Myocyte (in vitro differentiated cells): ENCODE measurements around the gene VPS39. TPM values are rescaled to one million over a fixed set of nuclear protein-coding genes. Genes with fewer than 3 reads are reported as not detected.
A peak's percentile ranks its signal among the peaks of the same experiment; 100 is the strongest.

Experiments
- DNase-seq: peaks from one replicate; pipeline ENCODE4 v3.0.0-alpha.2; 2012; ENCODE audit warnings: low read depth
- total RNA-seq: library from RNA; depleted of rRNA; stranded (reverse); fragments of >200 nt; gene quantifications from 2 replicates; pipeline ENCODE4 v1.2.3, GENCODE V29; 2014

VPS39 gene
- total RNA-seq, 1 donor from 2014 or later = 38.6 TPM

GRCh38 chr15:42202653-42203052 is 5.5 kb downstream of the VPS39 start:
- no peak for DNase-seq

- no peak for DNase-seq
Measured at GRCh38 chr15:42201801-42202200, 6.3 kb downstream of the VPS39 start.

GRCh38 chr15:42199126-42199525 is 9.0 kb downstream of the VPS39 start:
- DNase-seq = no peak

- DNase-seq = no peak
Measured at GRCh38 chr15:42198516-42198915, 9.6 kb downstream of the VPS39 start.

DNA sequence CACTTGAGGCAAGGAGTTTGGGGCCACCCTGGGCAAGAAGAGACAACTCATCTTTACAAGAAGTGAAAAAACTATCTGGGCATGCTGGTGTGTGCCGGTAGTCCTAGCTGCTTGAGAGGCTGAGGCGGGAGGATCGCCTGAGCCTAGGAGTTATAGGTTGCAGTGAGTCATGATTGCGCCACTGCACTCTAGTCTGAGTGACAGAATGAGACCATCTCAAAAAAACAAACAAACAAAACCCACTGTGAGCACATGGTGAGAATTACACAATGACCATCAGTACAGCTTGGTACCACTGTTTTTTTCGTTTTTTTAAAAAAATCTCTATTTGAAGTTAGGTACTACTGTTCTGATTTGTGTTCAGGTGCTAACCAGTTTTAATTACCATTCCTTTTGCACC is 13.6 kb downstream of the VPS39 start:
- DNase-seq = no peak

- DNase-seq = no peak
Measured at GRCh38 chr15:42193383-42193782, 14.7 kb downstream of the VPS39 start.

DNA sequence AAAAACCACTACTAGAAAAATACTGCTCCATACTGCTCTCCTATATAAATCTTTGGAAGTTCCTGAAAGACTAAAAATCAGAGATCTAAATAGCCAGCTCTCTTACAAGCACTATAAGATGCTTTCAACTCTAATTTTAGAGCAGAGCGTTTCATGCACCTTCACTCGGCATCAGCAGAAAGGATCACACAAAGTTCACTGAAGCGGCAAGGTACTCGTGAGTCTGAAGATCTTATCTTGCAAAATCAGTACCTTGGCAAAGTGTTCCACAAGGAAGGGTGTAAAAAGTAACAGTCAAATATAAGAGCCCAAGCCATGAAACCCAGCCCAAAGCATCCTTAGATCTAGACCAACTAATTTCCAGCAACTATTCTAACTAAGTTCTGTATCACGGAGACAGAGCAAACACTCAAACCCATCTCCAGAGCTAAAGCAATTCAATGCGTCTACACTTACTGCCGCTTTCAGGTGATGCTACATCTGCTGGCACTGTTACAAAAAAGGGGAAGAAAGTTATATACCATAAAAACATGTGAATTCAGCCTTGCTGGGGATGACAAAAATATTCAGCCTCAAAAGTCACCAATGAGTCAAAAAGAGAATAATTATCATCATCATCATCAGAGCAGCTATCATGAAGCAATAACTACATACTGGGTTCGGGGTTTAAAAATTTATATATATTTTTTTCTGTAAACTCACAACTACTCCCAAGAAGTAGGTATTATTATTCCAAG is 16.3 kb downstream of the VPS39 start:
- DNase-seq = no peak

- DNase-seq = no peak
Measured at GRCh38 chr15:42190370-42190769, 17.7 kb downstream of the VPS39 start.

DNA sequence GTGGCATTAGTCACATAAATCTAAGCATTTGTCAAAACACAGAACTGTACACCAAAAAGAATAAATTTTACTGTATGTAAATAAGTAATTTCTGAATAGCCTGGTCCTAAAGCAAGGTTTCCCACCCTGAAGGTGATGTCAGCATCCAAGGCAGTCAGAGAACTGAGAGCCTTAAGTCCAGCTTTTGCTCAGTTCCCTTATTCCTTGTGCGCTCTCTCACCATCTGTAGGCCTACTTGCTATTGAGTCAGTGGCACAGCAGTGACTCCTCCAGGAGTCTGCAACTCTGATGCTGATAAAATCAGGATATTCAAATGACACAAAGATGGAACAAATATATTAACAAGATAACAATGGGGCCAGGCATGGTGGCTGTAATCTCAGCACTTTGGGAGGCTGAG is 22.3 kb downstream of the VPS39 start:
- no peak for DNase-seq

DNA sequence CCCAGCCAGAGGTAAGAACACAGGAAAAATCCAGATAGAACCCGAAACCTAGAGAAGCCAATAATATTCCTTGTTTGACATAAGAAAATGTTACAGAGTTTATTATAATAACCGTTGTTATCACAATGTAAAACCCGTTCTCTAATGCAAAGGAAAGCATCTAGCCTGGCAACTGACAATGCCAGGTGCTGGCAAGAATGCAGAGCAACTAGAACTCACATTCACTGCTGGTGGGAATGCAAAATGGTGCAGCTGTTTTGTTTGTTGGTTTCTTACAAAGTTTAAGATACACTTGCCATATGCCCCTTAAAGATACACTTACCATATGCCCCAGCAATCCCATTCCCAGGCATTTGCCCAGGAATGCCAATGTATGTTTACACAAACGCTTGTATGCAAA is 23.4 kb downstream of the VPS39 start:
- no peak for DNase-seq

GRCh38 chr15:42184296-42184695 is 23.8 kb downstream of the VPS39 start:
- peak; percentile 80 for DNase-seq

DNA sequence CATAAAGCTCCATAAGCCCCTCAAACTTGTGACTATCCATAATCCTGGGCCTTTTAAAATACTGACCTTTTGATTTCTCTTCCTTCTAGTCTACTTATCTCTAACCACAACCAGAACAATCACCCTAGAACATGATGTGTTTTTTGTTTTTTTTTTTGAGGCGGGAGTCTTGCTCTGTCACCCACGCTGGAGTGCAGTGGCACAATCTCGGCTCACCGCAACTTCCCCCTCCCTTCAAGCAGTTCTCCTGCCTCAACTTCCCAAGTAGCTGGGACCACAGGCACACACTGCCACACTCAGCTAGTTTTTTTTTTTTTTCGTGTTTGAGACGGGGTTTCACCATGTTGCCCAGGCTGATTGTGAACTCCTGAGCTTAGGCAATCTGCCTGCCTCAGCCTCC is 25.1 kb downstream of the VPS39 start:
- no peak for DNase-seq

DNA sequence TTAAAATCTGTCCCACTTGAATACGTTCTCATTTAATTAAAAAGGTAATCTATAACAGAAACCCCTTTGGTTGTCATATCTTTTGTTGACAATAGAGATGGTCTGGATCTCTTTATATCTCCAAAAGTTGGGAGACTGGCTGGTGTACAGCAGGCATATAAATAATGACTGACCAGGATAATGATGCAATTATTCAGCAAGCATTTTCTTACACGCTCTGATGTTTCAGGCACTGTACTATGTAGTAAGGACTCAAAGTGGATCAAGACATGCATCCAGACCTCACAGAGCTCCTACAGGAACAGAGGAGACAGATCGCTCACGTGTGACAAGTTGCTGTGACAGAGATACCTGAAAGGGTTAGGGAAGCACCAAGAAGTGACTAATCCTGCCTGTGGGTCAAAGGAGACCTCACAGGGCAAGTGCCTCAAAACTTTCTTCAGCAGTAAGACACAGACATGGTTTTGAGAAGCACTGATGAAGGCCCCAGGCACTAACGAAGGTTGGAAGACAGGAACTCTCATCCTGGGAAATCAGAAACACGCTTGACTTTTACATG is 25.7 kb downstream of the VPS39 start:
- DNase-seq = no peak

DNA sequence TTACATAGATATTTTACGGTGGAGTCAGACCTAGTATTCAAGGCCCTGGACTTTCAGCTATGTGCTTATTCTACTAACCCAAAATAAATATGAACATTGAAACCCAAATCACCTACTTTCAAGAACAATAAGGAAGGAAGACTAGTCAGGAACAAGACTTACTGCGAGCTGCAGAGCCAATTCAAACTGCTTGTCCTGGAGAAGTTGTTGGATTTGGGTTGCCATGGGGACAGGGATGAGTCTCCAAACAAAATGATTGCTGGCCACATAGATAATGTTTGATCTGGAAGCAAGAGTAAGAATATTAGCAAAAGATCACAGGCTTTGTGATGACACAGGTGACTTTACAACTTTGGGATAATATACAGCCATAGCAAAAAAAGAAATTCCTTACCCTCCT is 30.0 kb downstream of the VPS39 start:
- no peak for DNase-seq

- no peak for DNase-seq
Measured at GRCh38 chr15:42175671-42176070, 32.4 kb downstream of the VPS39 start.

DNA sequence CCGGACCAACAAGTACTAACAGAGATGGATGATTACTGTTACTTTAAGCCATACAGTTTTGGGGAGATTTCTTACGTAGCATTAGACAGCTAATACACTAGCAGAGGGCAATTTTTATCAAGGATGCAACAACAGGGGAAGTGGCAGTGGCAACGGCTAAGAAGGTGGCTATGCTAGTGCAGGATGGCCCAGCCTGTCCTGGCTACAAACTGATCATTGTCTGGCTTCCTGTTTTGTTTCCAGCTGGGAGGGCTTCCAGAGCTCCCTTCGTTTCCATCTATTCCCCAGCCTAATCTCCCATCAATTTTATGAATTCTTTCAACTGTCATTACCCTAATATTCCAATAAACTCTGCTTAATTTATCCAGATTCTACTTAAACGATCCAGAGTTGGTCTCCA is 35.6 kb downstream of the VPS39 start:
- DNase-seq = no peak

GRCh38 chr15:42171795-42172194 is 36.3 kb downstream of the VPS39 start:
- DNase-seq = no peak

GRCh38 chr15:42171122-42171521 is 37.0 kb downstream of the VPS39 start:
- no peak for DNase-seq

- DNase-seq = no peak
Measured at GRCh38 chr15:42166225-42166940, 41.7 kb downstream of the VPS39 start.

DNA sequence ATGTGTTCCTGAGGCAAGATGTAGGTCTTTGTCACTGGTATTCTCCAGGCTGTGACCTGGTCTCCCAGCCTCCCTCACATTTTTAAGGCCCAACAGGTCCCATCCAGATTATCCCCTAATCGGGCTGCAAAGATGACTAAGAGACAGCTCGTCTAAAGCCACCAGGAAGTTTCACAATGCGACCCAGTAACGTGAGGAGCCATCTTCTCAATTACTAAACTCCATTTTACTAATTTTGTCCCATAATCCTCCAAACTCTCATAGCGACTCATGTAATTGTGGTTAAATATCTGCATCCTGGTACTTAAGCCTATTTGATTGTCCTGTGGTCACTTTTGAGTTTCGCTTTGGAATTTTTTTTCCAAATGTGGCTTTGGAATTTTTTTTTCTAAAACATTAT is 43.0 kb downstream of the VPS39 start:
- no peak for DNase-seq

GRCh38 chr15:42163947-42164550 is 44.1 kb downstream of the VPS39 start:
- DNase-seq = no peak

DNA sequence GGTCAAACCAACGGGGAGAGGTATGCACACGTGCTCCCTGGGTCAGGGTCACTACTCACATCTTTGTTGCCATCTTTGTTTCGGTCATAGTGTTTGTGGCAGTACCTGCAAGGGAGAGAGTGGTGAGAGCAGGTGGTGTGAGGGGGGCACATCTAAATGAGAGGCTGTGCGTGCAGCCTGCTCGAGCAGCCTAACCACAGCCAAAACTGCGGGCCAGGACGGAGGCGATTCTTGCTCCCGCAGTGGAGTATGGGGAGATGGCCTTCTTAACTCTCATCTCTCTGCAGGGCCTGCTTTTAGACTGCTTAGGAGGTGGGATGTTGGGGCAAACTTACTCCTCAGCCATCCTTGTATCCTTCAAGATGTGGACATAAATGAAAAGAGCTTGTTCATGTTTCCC is 44.8 kb downstream of the VPS39 start:
- DNase-seq = no peak
